H1 (cell line): Measurements from ENCODE around the gene SORBS1.

Experiments used
- CHD2 ChIP-seq: IDR thresholded peaks from 2 replicates; pipeline ENCODE4 v1.6.1; 2012; ENCODE audit warnings: low read length, improper control_type of control experiment
- EZH2 ChIP-seq: fragments of 200-600 bp; sonication (generic); IDR thresholded peaks from 2 replicates; pipeline ENCODE4 v1.7.1; 2012; ENCODE audit warnings: low read depth, mild to moderate bottlenecking, moderate library complexity, low read length, inconsistent platforms; ENCODE audit not compliant: severe bottlenecking
- POLR2A ChIP-seq, 2 experiments: IDR thresholded peaks; 1 replicate in 1 of 2; 2 replicates in 1 of 2; pipeline ENCODE4 v1.6.1; 2011; ENCODE audit warnings: low read depth in 2 of 2, low read length in 2 of 2, mild to moderate bottlenecking in 2 of 2; ENCODE audit errors: control extremely low read depth in 1 of 2
- TF ChIP-seq, protein P1 (sequence below): IDR thresholded peaks from 2 replicates; pipeline ENCODE4 v1.6.1; 2011; ENCODE audit warnings: low read length, improper control_type of control experiment
- TF ChIP-seq, protein P2 (sequence below), 3 experiments: IDR thresholded peaks; 1 replicate in 2 of 3; 2 replicates in 1 of 3; pipeline versions ENCODE4 v1.5.1 to v1.6.1; 2011; ENCODE audit warnings: low read length in 3 of 3, mild to moderate bottlenecking in 3 of 3, inconsistent platforms in 2 of 3, low read depth in 1 of 3, moderate library complexity in 1 of 3; ENCODE audit not compliant: insufficient read depth in 1 of 3; ENCODE audit errors: control extremely low read depth in 1 of 3

DNA sequence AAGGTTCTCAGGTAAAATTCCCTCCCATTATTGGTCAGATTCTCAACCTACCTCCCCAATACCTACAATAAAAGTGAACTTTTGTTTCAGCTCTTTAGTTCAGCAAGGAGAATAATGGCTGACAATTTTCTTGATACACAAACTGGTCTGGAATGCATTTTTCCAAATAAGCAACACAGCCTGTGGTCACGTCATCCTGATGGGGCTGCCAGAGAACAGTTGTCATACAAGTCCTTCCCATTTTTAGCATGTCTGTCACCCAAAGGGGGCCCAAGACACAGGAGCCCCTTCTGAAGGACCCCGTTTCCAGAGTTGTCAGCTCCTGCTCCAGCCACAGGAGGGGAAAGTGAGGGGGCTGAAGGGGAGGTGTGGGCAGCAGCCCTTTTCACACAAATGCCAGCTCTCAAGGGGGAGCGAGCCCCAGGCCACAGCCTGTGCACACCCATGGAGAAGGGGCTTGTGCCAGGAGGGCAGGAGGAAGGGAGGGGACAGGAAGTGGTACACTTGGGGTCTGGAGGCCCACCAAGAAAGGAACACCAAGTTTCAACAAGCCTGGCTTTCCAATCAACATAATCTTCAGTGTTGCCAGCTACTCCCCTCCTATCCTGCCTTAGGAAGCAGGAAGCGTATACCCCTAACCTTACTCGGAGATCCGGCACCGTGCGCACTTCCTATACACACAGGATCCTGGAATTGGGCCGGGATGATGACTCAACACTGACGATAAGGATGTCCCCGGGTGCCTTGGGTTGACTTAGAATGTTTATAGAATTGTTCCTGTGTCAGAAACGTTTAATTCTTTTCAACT, 227.0 kb downstream of the SORBS1 start:
- TF ChIP-seq, protein P1, sequence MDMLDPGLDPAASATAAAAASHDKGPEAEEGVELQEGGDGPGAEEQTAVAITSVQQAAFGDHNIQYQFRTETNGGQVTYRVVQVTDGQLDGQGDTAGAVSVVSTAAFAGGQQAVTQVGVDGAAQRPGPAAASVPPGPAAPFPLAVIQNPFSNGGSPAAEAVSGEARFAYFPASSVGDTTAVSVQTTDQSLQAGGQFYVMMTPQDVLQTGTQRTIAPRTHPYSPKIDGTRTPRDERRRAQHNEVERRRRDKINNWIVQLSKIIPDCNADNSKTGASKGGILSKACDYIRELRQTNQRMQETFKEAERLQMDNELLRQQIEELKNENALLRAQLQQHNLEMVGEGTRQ = no peak
- no peak for TF ChIP-seq CHD2
- TF ChIP-seq EZH2 = no peak
- TF ChIP-seq, protein P2, sequence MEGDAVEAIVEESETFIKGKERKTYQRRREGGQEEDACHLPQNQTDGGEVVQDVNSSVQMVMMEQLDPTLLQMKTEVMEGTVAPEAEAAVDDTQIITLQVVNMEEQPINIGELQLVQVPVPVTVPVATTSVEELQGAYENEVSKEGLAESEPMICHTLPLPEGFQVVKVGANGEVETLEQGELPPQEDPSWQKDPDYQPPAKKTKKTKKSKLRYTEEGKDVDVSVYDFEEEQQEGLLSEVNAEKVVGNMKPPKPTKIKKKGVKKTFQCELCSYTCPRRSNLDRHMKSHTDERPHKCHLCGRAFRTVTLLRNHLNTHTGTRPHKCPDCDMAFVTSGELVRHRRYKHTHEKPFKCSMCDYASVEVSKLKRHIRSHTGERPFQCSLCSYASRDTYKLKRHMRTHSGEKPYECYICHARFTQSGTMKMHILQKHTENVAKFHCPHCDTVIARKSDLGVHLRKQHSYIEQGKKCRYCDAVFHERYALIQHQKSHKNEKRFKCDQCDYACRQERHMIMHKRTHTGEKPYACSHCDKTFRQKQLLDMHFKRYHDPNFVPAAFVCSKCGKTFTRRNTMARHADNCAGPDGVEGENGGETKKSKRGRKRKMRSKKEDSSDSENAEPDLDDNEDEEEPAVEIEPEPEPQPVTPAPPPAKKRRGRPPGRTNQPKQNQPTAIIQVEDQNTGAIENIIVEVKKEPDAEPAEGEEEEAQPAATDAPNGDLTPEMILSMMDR (IDR thresholded peaks at IDR 0.05; ENCODE audit: control extremely low read depth in 1 of 3, insufficient read depth in 1 of 3, low read depth in 1 of 3, low read length in 3 of 3) = no peak
- no peak for TF ChIP-seq POLR2A (IDR thresholded peaks at IDR 0.05; ENCODE audit: control extremely low read depth in 1 of 2, low read depth in 2 of 2, low read length in 2 of 2)
